ENCODE data around the gene APBA2. TPM values are rescaled to one million over a fixed set of nuclear protein-coding genes. Genes with fewer than 3 reads are reported as not detected.

The APBA2 gene
- total and polyA plus RNA-seq, 2 of the 13 experiments (the other 11 are each of a cell fraction or from before 2014, with no cell fraction given) = 0.62 to 2.3 TPM

GRCh38 chr15:29107291-29107890 lies 221.6 kb downstream of the APBA2 start (continued):
- TF ChIP-seq, protein P1, sequence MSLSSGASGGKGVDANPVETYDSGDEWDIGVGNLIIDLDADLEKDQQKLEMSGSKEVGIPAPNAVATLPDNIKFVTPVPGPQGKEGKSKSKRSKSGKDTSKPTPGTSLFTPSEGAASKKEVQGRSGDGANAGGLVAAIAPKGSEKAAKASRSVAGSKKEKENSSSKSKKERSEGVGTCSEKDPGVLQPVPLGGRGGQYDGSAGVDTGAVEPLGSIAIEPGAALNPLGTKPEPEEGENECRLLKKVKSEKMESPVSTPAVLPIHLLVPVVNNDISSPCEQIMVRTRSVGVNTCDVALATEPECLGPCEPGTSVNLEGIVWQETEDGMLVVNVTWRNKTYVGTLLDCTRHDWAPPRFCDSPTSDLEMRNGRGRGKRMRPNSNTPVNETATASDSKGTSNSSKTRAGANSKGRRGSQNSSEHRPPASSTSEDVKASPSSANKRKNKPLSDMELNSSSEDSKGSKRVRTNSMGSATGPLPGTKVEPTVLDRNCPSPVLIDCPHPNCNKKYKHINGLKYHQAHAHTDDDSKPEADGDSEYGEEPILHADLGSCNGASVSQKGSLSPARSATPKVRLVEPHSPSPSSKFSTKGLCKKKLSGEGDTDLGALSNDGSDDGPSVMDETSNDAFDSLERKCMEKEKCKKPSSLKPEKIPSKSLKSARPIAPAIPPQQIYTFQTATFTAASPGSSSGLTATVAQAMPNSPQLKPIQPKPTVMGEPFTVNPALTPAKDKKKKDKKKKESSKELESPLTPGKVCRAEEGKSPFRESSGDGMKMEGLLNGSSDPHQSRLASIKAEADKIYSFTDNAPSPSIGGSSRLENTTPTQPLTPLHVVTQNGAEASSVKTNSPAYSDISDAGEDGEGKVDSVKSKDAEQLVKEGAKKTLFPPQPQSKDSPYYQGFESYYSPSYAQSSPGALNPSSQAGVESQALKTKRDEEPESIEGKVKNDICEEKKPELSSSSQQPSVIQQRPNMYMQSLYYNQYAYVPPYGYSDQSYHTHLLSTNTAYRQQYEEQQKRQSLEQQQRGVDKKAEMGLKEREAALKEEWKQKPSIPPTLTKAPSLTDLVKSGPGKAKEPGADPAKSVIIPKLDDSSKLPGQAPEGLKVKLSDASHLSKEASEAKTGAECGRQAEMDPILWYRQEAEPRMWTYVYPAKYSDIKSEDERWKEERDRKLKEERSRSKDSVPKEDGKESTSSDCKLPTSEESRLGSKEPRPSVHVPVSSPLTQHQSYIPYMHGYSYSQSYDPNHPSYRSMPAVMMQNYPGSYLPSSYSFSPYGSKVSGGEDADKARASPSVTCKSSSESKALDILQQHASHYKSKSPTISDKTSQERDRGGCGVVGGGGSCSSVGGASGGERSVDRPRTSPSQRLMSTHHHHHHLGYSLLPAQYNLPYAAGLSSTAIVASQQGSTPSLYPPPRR (CRISPR knock-in tag; IDR thresholded peaks at IDR 0.05; ENCODE audit: borderline replicate concordance) = no peak
- TF ChIP-seq RBM39 (IDR thresholded peaks at IDR 0.05; ENCODE audit: low read depth, low read length, poor library complexity, severe bottlenecking) (no peak), SIN3A (IDR thresholded peaks at IDR 0.05; ENCODE audit: borderline replicate concordance, low read depth, low read length) (no peak), NFE2 (CRISPR knock-in tag; IDR thresholded peaks at IDR 0.05) (no peak)
- TF ChIP-seq, protein P2, sequence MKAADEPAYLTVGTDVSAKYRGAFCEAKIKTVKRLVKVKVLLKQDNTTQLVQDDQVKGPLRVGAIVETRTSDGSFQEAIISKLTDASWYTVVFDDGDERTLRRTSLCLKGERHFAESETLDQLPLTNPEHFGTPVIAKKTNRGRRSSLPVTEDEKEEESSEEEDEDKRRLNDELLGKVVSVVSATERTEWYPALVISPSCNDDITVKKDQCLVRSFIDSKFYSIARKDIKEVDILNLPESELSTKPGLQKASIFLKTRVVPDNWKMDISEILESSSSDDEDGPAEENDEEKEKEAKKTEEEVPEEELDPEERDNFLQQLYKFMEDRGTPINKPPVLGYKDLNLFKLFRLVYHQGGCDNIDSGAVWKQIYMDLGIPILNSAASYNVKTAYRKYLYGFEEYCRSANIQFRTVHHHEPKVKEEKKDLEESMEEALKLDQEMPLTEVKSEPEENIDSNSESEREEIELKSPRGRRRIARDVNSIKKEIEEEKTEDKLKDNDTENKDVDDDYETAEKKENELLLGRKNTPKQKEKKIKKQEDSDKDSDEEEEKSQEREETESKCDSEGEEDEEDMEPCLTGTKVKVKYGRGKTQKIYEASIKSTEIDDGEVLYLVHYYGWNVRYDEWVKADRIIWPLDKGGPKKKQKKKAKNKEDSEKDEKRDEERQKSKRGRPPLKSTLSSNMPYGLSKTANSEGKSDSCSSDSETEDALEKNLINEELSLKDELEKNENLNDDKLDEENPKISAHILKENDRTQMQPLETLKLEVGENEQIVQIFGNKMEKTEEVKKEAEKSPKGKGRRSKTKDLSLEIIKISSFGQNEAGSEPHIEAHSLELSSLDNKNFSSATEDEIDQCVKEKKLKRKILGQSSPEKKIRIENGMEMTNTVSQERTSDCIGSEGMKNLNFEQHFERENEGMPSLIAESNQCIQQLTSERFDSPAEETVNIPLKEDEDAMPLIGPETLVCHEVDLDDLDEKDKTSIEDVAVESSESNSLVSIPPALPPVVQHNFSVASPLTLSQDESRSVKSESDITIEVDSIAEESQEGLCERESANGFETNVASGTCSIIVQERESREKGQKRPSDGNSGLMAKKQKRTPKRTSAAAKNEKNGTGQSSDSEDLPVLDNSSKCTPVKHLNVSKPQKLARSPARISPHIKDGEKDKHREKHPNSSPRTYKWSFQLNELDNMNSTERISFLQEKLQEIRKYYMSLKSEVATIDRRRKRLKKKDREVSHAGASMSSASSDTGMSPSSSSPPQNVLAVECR (CRISPR knock-in tag; IDR thresholded peaks at IDR 0.05; ENCODE audit: borderline replicate concordance) = no peak

All from HepG2 (cell line).